ENCODE measurements around the gene APOL2.

The APOL2 gene

GRCh38 chr22:36180038-36180880, 59.1 kb downstream of the APOL2 start:
- DNase-seq (ENCODE audit: low read depth in 2 of 3, low spot score in 2 of 3) = peak; percentile 56 to 88 (median 83)

DNA sequence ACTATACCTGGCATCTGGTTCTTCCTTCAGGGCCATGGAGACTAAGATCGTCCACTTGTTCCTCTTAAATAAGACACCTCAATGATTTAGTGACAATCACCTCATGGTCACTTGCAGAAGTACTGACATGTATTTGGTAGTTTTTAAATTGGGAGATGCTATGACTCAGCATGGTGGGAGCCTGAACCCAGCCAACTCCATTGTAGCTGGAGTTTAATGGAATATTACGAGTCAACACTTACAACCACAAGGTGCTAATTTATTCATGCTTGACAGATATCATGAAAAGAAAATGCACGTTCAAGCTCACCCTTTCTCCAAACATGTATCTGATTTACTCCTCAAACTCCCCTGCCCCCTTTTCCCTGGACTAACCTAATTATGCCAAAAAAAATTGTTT, 62.2 kb downstream of the APOL2 start:
- DNase-seq (ENCODE audit: low read depth in 2 of 3, low spot score in 2 of 3) = no peak

Data from activated CD8-positive, alpha-beta memory T cell treated with anti-CD3 and anti-CD28 coated beads for 48 hours (primary cell).